Measurements from ENCODE around the gene CPLANE2.

Gene CPLANE2

GRCh38 chr1:16189921-16190621 lies 46.9 kb downstream of the CPLANE2 start:
- TF ChIP-seq EZH2 (optimal IDR thresholded peaks at IDR 0.05; ENCODE audit: low read depth, low read length) (no peak), CTCF (IDR thresholded peaks at IDR 0.05; ENCODE audit: low read length) (no peak), EZH2phosphoT487 (IDR thresholded peaks at IDR 0.05; ENCODE audit: low read length) (no peak)
- H3F3A ChIP-seq (ENCODE audit: insufficient read depth, low read length) = no peaks in the 10 kb centered on the region
- H4K20me1 ChIP-seq (ENCODE audit: insufficient read depth, low read length) = no peaks in the 10 kb centered on the region
- peaks cover 20% of the 10 kb centered on the region for H3K27me3 ChIP-seq (replicated peaks; ENCODE audit: insufficient read depth, low read length)
- H3K9ac ChIP-seq (ENCODE audit: low read length) = no peak overlapping the region
- H3K9me2 ChIP-seq (replicated peaks; ENCODE audit: insufficient read depth, low read length) = no peaks in the 10 kb centered on the region
- no peaks in the 10 kb centered on the region for H3K9me3 ChIP-seq (replicated peaks; ENCODE audit: insufficient read depth, low read length)
- H3K4me3 ChIP-seq (ENCODE audit: low read length) = no peak overlapping the region
- no peaks in the 10 kb centered on the region for H3K36me3 ChIP-seq (replicated peaks; ENCODE audit: insufficient read depth, low read length)
- H3K27ac ChIP-seq (ENCODE audit: low read length) = no peak overlapping the region
- no peaks in the 10 kb centered on the region for H3K79me2 ChIP-seq (ENCODE audit: low read length)
- H3K4me2 ChIP-seq (ENCODE audit: low read depth, low read length) = no peak overlapping the region
- H3K4me1 ChIP-seq (ENCODE audit: low read length) = no peaks in the 10 kb centered on the region
- DNase-seq = no peak
- H2AFZ ChIP-seq (ENCODE audit: low read length) = no peak overlapping the region

- H3K4me2 ChIP-seq (ENCODE audit: low read depth, low read length) = no peak overlapping the region
These were observed 48.0 kb downstream of the CPLANE2 start for GRCh38 chr1:16189003-16189402.

GRCh38 chr1:16187748-16188401 lies 49.1 kb downstream of the CPLANE2 start:
- TF ChIP-seq CTCF (IDR thresholded peaks at IDR 0.05; ENCODE audit: low read length) (peak; percentile 96), EZH2 (optimal IDR thresholded peaks at IDR 0.05; ENCODE audit: low read depth, low read length) (no peak), EZH2phosphoT487 (IDR thresholded peaks at IDR 0.05; ENCODE audit: low read length) (no peak)
- Histone ChIP-seq H3K4me1 (ENCODE audit: low read length) (no peaks in the 10 kb centered on the region), H4K20me1 (ENCODE audit: insufficient read depth, low read length) (no peaks in the 10 kb centered on the region), H3K79me2 (ENCODE audit: low read length) (no peaks in the 10 kb centered on the region), H3K9me2 (replicated peaks; ENCODE audit: insufficient read depth, low read length) (no peaks in the 10 kb centered on the region), H3K4me3 (ENCODE audit: low read length) (no peak overlapping the region), H3K36me3 (replicated peaks; ENCODE audit: insufficient read depth, low read length) (no peaks in the 10 kb centered on the region), H3F3A (ENCODE audit: insufficient read depth, low read length) (no peaks in the 10 kb centered on the region), H3K27me3 (replicated peaks; ENCODE audit: insufficient read depth, low read length) (peaks cover 34% of the 10 kb centered on the region), H2AFZ (ENCODE audit: low read length) (no peak overlapping the region), H3K27ac (ENCODE audit: low read length) (no peak overlapping the region), H3K9me3 (replicated peaks; ENCODE audit: insufficient read depth, low read length) (no peaks in the 10 kb centered on the region), H3K9ac (ENCODE audit: low read length) (no peak overlapping the region), H3K4me2 (ENCODE audit: low read depth, low read length) (no peak overlapping the region; the same call in 1 of the 2 replicates)
- DNase-seq = peak; percentile 59

More at GRCh38 chr1:16189003-16189402, 48.0 kb downstream of the CPLANE2 start:
- Histone ChIP-seq H4K20me1 (ENCODE audit: insufficient read depth, low read length) (no peaks in the 10 kb centered on the region), H3K36me3 (replicated peaks; ENCODE audit: insufficient read depth, low read length) (no peaks in the 10 kb centered on the region), H3K27ac (ENCODE audit: low read length) (no peak overlapping the region), H3K9ac (ENCODE audit: low read length) (no peak overlapping the region), H3K9me2 (replicated peaks; ENCODE audit: insufficient read depth, low read length) (no peaks in the 10 kb centered on the region), H2AFZ (ENCODE audit: low read length) (no peak overlapping the region), H3K4me3 (ENCODE audit: low read length) (no peak overlapping the region), H3K4me1 (ENCODE audit: low read length) (no peaks in the 10 kb centered on the region), H3F3A (ENCODE audit: insufficient read depth, low read length) (no peaks in the 10 kb centered on the region), H3K27me3 (replicated peaks; ENCODE audit: insufficient read depth, low read length) (peaks cover 23% of the 10 kb centered on the region), H3K9me3 (replicated peaks; ENCODE audit: insufficient read depth, low read length) (no peaks in the 10 kb centered on the region), H3K79me2 (ENCODE audit: low read length) (no peaks in the 10 kb centered on the region)
- TF ChIP-seq EZH2 (optimal IDR thresholded peaks at IDR 0.05; ENCODE audit: low read depth, low read length) (no peak), EZH2phosphoT487 (IDR thresholded peaks at IDR 0.05; ENCODE audit: low read length) (no peak)
- no peak for DNase-seq

All from MM.1S (cell line).